Activated CD8-positive, alpha-beta memory T cell treated with anti-CD3 and anti-CD28 coated beads, Interleukin-2, amount 50 U/mL, for 24 hours (primary cell): Measurements from ENCODE around the gene THUMPD1.
"Not testable (repeated sequence)": the region's sequence is repeated elsewhere in the genome, so short reads cannot be mapped to it uniquely, and the experiment has no call there.

Experiments
- DNase-seq: peaks from one replicate; pipeline ENCODE4 v3.0.0-alpha.2; 2020; ENCODE audit errors: extremely low read depth

Gene THUMPD1

GRCh38 chr16:20741554-20742285 lies at the start of gene THUMPD1:
TSS of gene THUMPD1 (minus strand) at chr16:20741818. CDS start at chr16:20741739, 79 bp downstream.
- DNase-seq, result peak; percentile 96

- no peak for DNase-seq
Observed at GRCh38 chr16:20789130-20789529, 47.5 kb upstream of the THUMPD1 start.

GRCh38 chr16:20784204-20784603 lies 42.6 kb upstream of the THUMPD1 start:
- no peak for DNase-seq

GRCh38 chr16:20782470-20782869 lies 40.9 kb upstream of the THUMPD1 start:
- DNase-seq, result no peak

GRCh38 chr16:20781697-20782096 lies 40.1 kb upstream of the THUMPD1 start:
- no peak for DNase-seq

GRCh38 chr16:20774703-20775362 lies 33.2 kb upstream of the THUMPD1 start:
- peak; percentile 3 for DNase-seq

GRCh38 chr16:20773679-20774078 lies 32.1 kb upstream of the THUMPD1 start:
- no peak for DNase-seq

GRCh38 chr16:20768818-20769217 lies 27.2 kb upstream of the THUMPD1 start:
- no peak for DNase-seq

GRCh38 chr16:20768121-20768520 lies 26.5 kb upstream of the THUMPD1 start:
- DNase-seq, result no peak

GRCh38 chr16:20767577-20767976 lies 26.0 kb upstream of the THUMPD1 start:
- no peak for DNase-seq

GRCh38 chr16:20766294-20766693 lies 24.7 kb upstream of the THUMPD1 start:
- no peak for DNase-seq

- DNase-seq, result no peak
Observed at GRCh38 chr16:20765732-20766131, 24.1 kb upstream of the THUMPD1 start.

GRCh38 chr16:20764448-20764847 lies 22.8 kb upstream of the THUMPD1 start:
- not testable (repeated sequence) for DNase-seq

- no peak for DNase-seq
Observed at GRCh38 chr16:20763461-20764232, 22.0 kb upstream of the THUMPD1 start, which contains the start of gene ACSM3. TSS of gene ACSM3 (plus strand) at chr16:20764014. CDS start at chr16:20770035, 6,021 bp downstream.

GRCh38 chr16:20762404-20763123 lies 20.9 kb upstream of the THUMPD1 start:
- DNase-seq, result no peak

- no peak for DNase-seq
Observed at GRCh38 chr16:20761175-20761574, 19.6 kb upstream of the THUMPD1 start.

- no peak for DNase-seq
Observed at GRCh38 chr16:20760346-20760745, 18.7 kb upstream of the THUMPD1 start.

GRCh38 chr16:20755799-20756198 lies 14.2 kb upstream of the THUMPD1 start:
- DNase-seq, result not testable (repeated sequence)

- no peak for DNase-seq
Observed at GRCh38 chr16:20755238-20755637, 13.6 kb upstream of the THUMPD1 start.

- no peak for DNase-seq
Observed at GRCh38 chr16:20753727-20754126, 12.1 kb upstream of the THUMPD1 start.

- DNase-seq, result no peak
Observed at GRCh38 chr16:20750558-20750957, 8.9 kb upstream of the THUMPD1 start.

- DNase-seq, result no peak
Observed at GRCh38 chr16:20749474-20749873, 7.9 kb upstream of the THUMPD1 start.
